ENCODE data around the gene TBC1D2B.

TBC1D2B gene

DNA sequence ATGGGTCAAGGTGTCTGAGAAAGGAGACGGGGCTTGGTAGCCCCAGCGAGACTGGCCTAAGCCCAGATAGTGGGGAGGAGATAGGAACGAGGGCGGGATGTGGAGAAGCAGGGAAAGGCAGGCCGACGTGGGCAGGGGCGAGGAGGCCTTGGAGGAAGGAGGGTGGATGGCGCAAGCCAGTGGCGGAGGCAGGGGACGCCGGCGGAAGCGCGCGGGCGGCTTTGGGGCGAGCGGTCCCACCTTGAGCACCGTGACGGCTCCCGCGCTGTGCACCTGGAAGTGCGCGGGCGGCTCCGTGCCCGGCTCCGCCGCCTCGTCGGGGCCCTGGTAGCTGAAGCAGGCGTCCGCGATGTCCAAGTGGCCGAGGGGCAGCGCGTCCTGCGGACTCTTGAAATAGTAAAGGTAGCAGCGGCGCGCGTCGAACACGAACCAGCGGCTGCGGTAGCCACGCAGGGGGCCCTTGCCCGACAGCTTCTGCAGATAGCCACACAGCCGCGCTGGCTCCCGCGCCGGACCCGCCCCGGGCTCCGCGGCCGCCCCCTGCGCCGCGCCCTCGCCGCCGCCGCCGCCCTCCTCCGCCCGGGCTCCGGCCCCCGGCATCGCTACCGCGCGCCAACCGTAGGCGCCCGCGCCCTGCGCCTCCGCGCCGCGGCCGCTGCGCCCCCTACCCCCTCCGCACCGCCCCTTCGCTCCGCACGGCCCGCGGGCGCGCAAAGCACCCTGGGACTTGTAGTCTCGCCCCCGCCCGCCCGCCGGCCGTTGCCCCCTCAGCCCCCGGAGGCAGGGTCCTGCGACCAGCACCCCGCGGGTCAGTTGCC is at the start of gene TBC1D2B:
TBC1D2B (minus strand) TSS at position 659 of the 818 bp plus-strand sequence; CDS start at position 600, 59 bp downstream.
- DNase-seq (ENCODE audit: low read depth), result peak; percentile 64

DNA sequence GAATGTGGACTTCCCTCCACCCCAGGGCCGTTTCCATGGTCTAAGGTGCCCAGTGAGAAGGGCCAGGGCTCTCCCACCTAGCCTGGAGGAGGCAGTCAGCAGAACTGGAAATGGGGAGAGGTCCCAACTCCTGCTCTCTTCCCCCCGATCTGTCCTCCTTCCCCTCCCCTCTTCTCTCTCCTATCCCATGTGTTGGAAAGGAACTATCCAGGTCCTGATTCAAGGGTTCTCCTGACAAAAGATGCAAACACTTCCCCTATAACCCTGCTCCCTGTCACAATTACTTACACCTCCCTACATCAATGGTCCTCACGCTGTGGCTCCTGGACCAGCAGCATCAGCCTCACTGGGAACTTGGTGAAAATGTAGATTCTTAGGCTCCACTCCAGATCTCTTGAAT is 47.8 kb upstream of the TBC1D2B start:
- no peak for DNase-seq (ENCODE audit: low read depth)

DNA sequence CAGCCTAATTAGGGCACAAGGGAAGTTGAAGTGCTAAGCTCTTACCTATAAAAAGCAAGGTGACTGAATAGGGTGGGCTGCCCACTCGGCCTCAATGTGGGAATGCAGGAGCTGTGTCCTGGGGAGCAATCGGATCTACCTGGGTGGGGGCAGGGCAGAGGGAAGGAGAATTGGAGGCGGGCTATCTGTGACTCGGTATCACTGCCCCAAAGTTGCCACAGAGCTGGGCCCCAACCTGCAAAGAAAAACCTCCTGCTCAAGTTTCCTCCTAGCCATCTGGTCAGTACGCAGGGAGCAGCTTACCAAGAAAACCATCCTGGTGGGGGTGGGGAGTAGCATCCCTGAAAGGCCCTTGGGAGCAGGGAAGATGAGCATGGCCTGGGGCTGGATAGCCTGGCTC is 43.0 kb upstream of the TBC1D2B start:
- DNase-seq (ENCODE audit: low read depth), result no peak

DNA sequence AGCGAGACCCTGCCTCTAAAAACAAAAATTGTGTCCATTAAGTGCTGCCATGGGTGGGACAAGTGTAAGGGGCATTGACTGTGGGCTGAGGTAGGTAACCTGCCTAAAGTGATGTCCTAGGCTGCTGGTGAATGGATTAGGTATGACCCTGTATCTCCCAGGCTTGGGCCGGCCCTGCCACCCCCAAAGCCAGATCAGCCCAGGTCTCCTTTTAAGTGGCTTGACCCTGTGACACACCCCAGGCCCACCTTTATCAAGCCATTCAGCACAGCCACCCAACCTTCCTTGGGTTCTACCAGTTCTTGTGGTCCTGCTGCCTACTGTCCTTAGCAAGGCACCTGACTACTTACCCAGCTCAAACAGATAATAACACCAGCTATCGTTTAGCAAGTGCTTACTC is 35.0 kb upstream of the TBC1D2B start:
- DNase-seq (ENCODE audit: low read depth), result no peak

DNA sequence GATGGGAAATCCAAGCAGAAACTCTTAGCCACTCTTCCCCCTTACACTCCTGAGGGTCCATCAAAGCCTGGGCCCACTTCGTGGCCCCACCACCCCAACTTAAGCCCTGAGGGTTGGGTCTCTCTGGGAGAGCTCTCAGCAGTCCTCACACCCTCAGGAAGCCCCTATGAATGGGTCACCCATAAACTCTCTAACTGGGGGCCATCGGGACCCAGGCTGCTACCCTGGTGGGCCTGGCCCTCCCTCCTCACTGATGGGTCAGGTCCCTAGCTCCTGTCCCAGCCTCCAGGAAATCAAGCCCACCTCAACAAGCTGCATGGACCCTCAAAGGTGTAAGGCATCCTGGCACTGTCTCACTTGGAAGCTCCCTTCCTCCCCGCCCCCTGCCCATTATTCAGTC is 34.3 kb upstream of the TBC1D2B start:
- no peak for DNase-seq (ENCODE audit: low read depth)

DNA sequence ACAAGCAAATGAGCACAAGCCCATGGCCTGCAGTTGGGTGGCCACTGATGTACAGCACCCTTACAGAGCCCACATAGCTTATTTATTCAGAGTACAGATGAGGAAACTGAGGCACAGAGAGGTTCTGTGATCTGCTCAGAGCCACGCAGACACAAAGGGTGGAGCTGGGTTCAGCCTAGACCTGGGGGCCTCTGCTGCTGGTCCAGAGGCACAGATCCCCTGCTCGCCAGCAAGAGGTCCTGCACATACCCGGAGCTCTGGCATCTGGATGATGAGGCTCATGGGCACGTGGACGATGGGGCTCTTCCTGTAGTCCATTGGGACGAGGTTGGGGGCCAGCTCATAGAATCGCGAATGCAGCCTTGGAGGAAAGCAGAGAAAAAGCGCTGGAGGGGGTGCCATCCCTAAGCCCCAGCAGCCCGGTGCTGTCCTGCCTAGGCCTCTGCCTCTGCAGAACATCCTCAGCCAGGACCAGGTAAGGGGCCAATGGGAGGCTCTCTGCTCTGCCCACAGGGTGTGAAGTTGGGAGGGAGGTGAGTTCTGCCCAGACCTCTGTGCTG is 33.5 kb upstream of the TBC1D2B start:
- no peak for DNase-seq (ENCODE audit: low read depth)

DNA sequence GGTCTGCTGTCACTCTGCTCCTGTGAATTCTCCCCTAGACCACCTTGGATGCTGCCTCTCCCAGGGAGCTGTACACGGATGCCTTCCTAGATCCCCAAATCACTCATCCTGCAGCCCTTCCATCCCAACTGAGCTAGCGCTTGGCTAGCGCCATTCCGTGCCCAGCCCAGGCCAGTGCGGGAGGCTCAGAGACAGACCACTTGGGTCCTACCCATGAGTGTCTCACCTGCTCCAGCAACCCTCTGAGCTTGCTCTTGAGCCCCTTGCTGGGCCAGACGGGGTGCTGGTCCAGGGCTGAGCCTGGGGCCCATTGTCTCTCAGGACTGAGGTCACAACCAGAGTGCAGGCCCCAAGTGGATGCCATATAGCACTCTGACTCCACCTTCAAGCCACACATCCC is 32.6 kb upstream of the TBC1D2B start:
- DNase-seq (ENCODE audit: low read depth), result no peak

DNA sequence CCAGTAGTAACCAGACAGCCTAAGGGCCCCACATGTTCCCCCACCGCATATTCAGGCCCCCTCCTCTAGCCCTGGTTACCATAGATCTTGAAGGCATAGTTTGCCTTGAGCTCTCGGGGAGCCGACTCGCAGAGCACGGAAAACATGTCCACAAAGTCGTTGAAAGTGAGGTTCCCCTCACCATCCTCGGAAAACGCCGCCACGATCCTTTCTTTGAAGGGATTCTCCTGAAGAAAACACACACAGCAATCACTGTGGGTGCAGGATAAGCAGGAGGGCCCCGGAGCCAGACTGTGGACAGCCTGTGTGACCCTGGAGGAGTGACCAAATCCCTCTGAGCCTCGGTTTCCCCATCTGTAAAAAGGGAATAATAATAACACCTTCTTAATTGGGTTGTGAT is 31.6 kb upstream of the TBC1D2B start:
- DNase-seq (ENCODE audit: low read depth), result no peak

DNA sequence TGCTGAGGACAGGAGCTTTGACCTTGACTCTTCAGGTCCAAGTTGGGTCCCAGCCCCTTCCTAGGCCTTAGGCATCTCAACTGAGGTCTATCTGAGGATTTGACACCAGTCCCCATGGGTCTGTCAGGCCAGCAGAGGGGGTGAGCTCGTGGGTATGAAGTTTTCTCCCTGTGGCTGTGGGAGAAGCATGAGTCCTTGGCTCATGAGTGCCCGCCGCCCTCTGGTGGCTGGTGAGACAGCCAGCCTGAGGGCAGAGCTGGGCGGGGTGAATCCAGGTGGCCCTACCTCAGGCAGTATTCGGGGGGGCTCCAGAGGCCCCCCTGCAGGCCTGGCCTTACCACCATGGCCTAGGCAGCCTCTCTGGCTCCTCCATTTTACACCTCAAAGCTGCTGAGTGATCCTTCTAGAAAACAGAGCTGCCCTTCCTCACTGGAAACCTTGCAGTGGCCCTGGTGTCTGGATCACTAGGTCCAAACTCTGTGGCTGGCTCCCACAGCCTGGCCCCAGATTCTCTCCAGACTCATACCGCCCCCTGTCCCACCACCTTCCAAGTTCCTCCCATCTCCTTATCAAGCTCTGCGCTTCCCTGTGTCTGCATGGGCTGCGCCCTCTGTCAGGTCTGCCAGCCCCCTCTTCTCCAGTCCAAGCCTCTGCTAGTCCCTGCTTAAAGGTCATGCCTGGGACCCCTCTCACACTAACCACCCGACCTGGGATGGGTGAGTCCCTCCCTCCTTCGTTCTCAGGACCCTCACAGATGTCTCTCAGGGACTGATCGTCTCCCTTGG is 31.0 kb upstream of the TBC1D2B start:
- DNase-seq (ENCODE audit: low read depth), result peak; percentile 72

DNA sequence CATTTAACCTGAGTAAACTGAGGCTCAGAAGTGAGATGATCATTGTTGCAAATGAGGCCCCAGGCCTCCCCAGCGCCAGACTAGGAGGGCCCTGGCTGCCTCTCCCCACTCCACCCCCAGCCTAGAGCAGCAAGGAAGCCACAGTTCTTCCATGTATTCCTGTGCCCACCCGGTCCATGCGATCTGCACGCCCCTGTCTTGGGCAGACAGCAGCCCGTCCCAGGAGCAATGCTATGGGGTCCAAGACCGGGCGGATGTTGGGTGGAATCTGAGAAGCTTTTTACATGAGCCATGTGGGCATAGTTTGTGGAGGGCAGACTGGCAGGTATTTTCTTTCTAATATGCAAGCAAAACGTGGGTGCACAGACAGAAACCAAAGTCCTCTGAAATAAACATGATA is 30.0 kb upstream of the TBC1D2B start:
- DNase-seq (ENCODE audit: low read depth), result no peak

DNA sequence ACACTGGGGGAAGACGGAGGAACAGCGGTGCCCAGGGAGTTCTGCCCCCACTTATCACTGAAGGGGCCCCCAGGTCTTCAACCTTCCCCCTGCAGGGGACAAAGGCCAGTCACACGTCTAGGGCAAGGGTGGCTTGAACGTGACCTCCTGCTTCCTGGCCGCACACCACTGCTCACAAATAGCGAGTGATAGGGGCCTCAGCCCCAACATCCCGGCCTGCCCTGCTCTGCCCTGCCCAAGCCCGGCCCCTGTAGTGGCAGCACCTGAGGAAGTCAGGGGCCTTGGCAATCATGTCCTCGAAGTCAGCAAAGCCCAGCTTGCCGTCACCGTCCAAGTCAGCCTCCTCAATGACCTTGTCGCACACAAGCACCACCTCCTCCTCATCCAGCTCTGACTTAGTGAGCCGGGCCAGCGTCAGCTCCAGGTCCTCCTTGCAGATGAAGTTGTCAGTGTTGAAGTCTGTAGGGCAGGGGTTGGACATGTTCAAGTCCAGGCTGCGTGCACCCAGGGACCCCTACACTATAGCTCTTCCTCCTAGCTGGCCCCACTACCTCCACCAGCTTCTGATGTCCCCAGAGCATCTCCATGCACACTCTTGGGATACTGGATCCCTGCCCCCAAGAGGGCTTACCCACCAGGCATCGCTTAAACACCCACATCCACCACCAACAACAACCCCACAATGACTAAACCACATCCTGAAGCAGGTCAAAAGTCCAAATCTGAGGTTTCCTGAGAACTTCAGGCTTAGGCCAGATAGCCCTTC is 28.1 kb upstream of the TBC1D2B start:
- no peak for DNase-seq (ENCODE audit: low read depth)

DNA sequence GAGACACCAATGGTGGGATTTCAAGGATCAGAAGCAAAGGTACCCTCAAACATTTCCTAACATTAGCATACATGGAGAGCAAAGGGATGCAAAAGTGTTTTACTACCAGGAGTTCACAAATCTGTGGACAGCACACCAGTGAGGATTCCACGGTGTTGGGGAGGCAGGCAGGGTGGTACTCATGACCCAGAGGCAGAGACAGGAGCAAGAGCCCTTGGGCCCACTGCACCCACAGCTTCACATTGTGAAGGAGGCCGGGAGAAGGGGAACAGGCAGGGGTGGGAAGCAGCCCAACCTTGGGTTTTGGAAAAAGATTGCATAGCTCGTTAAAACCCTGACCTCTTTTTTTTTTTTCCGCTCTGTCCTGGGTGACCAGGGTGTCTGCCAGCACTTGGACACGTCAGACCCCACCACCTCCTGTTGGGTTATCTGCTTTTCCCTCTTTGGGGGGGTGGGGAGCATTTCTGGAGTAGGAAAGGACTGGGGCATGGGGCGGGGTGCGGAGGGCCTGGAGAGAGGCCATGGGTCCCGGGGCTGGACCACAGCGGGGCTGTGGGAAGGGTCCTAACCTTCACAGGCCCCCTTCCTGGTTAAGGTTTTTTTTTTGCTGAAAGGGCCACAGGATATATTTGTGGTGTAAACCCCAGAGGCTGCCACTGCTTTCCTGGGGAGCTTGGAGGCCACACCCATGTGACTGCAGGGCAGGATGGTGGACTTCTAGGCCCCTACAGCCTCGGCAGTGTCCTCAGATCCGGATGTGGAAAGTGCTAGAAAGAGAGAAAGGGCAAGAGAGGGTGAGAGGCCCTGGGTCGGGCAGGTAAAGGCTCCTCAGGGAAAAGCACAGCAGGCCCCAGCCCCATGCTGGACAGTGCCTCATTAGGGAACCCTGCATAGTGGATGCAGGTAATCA is 27.3 kb upstream of the TBC1D2B start:
- DNase-seq (ENCODE audit: low read depth), result no peak

DNA sequence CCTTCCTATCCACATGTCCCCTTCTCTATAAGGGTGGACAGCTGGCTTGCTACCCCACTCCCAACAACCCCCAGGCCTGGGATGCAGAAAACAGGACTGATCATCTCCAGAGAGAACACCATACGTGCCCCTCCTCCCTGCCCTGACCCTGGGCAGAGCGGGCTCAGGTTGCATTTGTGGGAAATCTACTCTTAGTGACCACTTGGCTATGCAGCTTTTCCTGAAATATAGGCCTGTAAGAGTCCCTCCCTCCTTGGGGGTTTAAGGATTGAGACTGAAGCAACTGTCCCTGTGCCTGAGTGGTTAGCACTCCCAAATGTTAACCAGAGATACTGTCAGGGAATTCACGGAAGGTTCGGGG is 26.6 kb upstream of the TBC1D2B start:
- DNase-seq (ENCODE audit: low read depth), result no peak

DNA sequence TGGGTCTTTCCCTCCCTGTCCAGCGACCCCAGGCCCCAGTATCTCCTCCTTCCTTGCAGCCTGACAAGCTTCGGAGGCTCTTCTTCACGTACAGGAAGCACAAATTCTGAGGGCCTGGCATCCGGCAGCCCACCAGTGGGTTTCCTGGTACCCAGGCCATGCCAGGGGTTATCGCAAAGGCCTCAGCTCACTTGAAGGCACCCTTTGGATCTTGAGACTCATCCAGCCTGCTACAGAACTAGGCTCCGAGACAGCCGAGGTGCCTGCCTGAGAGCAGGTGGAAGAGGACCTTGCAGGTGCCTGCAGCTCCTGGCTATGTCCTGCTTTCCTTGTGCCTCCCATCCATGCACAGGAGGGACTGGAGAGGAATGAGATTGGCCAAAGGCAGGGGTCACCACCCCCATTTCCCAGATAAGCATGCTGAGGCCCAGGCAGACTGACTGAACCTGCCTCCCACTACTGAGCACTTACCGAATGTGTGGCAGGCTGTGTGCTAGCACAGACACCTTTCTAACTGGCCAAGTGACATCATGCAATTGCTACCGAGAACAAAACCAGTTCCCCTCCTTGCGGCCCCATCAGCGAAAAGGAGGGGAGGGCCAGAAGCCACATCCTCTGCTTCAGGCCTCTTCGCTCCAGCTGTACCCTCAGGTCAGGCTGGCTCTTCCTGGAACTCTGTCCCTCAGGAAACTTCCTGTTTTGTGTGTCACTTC is 26.1 kb upstream of the TBC1D2B start:
- DNase-seq (ENCODE audit: low read depth), result peak; percentile 46

DNA sequence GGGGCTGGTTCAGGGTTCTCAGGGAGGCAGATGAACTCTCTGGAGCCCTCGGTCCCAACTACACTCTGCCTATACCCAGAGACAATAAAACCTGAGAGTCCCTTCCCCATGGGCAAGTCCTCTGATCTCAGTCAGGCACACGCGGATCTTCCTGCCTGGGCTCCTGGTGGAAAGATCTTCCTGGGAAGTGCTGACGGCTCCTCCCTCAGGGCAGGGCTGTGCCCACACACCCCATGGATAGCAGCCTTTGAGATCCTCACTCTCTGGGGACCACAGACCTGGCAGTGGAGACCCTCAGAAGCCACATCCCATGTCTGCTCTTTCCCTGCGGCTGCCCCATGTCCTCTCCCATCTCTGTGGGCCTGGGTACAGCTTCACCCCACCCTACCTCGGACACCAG is 25.2 kb upstream of the TBC1D2B start:
- DNase-seq (ENCODE audit: low read depth), result no peak

DNA sequence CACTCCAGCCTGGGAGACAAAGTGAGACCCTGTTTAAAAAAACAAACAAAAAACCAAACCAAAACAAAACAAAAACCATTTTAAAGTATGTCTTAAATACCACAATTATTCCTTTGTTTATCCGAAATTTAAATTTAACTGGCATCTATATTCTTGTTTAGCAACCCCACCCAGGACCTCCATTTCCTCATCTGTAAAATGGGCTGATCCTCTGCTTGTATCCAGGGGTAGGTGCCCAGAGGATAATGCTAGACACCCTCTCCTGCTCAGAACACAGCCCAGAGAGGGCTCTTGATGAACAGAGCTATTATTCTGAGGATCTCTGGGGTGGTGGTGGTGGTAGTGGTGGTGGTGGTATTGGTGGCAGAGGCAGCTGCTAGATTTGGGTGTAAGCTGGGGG is 24.7 kb upstream of the TBC1D2B start:
- no peak for DNase-seq (ENCODE audit: low read depth)

DNA sequence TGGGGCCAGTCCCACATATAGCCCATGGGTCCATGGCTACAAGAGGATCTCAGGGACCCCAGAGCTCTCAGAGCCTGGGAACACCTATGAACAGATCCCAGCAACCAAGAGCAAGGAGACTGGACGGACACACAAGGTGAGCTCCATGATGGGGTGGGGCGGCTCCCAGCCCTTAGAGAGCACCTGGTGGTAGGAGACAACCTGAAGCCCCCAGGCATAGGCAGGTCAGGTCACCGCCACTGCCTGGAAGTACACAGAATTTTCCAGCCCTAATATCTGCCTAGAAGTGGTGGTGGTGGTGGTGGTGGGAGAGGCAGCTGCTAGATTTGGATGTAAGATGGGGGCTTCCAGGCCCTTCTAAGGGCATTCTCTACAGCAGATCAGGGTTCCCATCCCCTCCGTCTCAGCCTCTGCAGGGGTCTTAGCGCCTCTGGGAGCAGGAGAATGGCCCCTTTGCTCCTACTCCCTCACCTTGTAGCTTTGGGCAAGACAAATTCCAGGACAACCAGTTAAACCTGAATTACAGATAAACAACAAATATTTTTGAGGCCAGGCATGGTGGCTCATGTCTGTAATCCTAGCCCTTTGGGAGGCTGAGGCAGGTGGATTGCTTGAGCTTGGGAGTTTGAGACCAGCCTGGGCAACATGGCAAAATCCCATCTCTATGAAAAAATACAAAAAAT is 24.1 kb upstream of the TBC1D2B start:
- DNase-seq (ENCODE audit: low read depth), result no peak

DNA sequence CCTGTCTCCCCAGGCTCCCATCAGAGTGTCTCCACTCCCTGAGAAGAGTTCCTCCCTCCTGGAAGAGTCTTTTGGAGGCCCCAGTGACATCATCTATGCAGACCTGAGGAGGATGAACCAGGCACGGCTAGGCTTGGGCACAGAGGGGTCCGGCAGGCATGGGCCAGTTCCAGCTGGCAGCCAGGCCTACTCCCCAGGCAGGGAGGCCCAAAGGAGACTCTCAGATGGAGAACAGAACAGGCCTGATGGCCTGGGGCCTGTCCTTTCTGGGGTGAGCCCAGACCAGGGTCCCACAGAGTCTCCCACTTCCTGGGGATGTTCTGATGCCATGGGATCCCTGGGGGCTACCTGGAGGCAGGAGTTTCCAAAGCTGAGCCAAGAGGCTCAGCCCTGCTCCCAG is 23.4 kb upstream of the TBC1D2B start:
- DNase-seq (ENCODE audit: low read depth), result no peak

DNA sequence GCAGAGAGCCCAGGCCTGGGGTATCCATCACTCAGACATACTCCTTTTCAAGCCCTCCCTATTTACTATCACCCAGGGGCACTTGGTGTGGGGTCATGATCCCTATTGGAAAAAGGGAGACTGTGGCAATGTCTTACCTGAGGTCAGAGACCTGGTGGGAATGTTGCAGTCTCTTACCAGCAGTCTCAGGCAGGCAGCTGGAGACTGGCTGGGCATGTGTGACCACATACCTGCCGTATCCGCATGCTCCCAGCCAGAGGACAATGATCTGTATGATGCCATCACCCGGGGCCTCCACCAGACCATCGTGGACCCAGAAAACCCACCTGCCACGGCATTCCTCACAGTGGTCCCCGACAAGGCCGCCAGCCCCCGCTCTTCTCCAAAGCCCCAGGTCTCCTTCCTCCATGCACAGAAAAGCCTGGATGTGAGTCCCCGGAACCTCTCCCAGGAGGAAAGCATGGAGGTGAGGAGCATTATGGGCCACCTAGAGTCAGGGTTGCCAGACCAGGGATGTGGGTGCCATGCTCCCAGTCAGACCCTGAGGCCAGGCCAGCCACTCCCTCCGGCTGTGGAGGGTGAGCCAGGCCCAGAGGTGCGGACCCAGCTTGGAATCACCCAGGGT is 20.7 kb upstream of the TBC1D2B start:
- DNase-seq (ENCODE audit: low read depth), result no peak

DNA sequence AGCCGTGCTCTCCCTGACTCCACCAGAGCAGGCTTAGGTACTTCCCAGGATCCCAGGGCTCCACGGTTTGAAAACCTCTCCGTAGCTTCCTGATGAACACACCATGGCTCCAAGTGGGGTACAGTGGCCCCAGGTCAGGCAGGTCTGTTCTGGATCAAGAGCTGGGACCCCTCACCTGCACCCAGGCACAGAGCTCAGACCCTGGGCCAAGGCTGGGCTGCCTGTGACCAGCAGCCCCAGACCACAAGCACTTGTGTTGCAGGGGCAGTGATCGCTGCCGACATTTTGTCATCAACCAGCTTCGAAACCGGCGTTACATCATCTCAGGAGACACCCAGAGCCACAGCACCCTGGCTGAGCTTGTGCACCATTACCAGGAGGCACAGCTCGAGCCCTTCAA is 20.2 kb upstream of the TBC1D2B start:
- no peak for DNase-seq (ENCODE audit: low read depth)
